ENCODE data around the gene MFAP4. TPM values are rescaled to one million over a fixed set of nuclear protein-coding genes. Genes with fewer than 3 reads are reported as not detected.

The MFAP4 gene
- total and polyA plus RNA-seq, 9 donors = 46.5 to 380 (median 179) TPM

- no peak for DNase-seq
- no peaks in the 10 kb centered on the region for H3K36me3 ChIP-seq
- no peaks in the 10 kb centered on the region for H3K9me3 ChIP-seq
- no peak overlapping the region for H3K27ac ChIP-seq
- intact Hi-C loops (cut with DNase I) = no loop called here
- no peaks in the 10 kb centered on the region for H3K27me3 ChIP-seq
- TF ChIP-seq CTCF (IDR thresholded peaks at IDR 0.05) (no peak), EP300 (IDR thresholded peaks at IDR 0.05) (no peak), POLR2A (IDR thresholded peaks at IDR 0.05) (no peak)
- 80 to 87% (median 81%) methylated on average over 3 of the region's 3 CpGs for WGBS, 3 donors
- H3K4me1 ChIP-seq (ENCODE audit: insufficient read depth) = no peaks in the 10 kb centered on the region
- no peak overlapping the region for H3K4me3 ChIP-seq
These were observed 44.7 kb upstream of the MFAP4 start for GRCh38 chr17:19431691-19432090.

GRCh38 chr17:19426631-19427030 lies 39.6 kb upstream of the MFAP4 start:
- Histone ChIP-seq H3K4me3 (no peak overlapping the region), H3K9me3 (no peaks in the 10 kb centered on the region), H3K27ac (no peak overlapping the region), H3K27me3 (no peaks in the 10 kb centered on the region), H3K4me1 (ENCODE audit: insufficient read depth) (peaks cover 3% of the 10 kb centered on the region), H3K36me3 (no peaks in the 10 kb centered on the region)
- WGBS, 3 donors = 94 to 96% (median 96%) methylated on average over 5 of the region's 5 CpGs
- intact Hi-C loops (cut with DNase I) = no loop called here
- no peak for TF ChIP-seq EP300 (IDR thresholded peaks at IDR 0.05)
- TF ChIP-seq POLR2A (IDR thresholded peaks at IDR 0.05) = no peak
- TF ChIP-seq CTCF (IDR thresholded peaks at IDR 0.05) = no peak
- DNase-seq = no peak

GRCh38 chr17:19424934-19425868 lies 38.2 kb upstream of the MFAP4 start:
- TF ChIP-seq CTCF (IDR thresholded peaks at IDR 0.05) (no peak), EP300 (IDR thresholded peaks at IDR 0.05) (no peak), POLR2A (IDR thresholded peaks at IDR 0.05) (no peak)
- WGBS, 3 donors = 25 to 28% (median 27%) methylated on average over 8 of the region's 8 CpGs
- DNase-seq = no peak
- Histone ChIP-seq H3K4me3 (no peak overlapping the region), H3K36me3 (no peaks in the 10 kb centered on the region), H3K27me3 (no peaks in the 10 kb centered on the region), H3K4me1 (ENCODE audit: insufficient read depth) (peaks cover 3% of the 10 kb centered on the region), H3K27ac (no peak overlapping the region), H3K9me3 (no peaks in the 10 kb centered on the region)
- intact Hi-C loops (cut with DNase I) = no loop called here

GRCh38 chr17:19421926-19422325 lies 34.9 kb upstream of the MFAP4 start:
- Histone ChIP-seq H3K36me3 (no peaks in the 10 kb centered on the region), H3K4me1 (ENCODE audit: insufficient read depth) (peaks cover 3% of the 10 kb centered on the region), H3K9me3 (no peaks in the 10 kb centered on the region), H3K27ac (no peak overlapping the region), H3K27me3 (no peaks in the 10 kb centered on the region), H3K4me3 (no peak overlapping the region)
- TF ChIP-seq EP300 (IDR thresholded peaks at IDR 0.05) (no peak), POLR2A (IDR thresholded peaks at IDR 0.05) (no peak), CTCF (IDR thresholded peaks at IDR 0.05) (no peak)
- intact Hi-C loops (cut with DNase I) = no loop called here
- 77 to 89% (median 84%) methylated on average over 6 of the region's 6 CpGs for WGBS, 3 donors
- no peak for DNase-seq
